Stimulated activated CD4-positive, alpha-beta T cell treated with anti-CD3 and anti-CD28 coated beads, Interleukin-4, amount 100 ng/mL, for 1 hour (primary cell): ENCODE data around the gene OR10V1.

Experiments used
- DNase-seq: peaks from one replicate; pipeline ENCODE4 v3.0.0-alpha.2; 2020

The OR10V1 gene, protein sequence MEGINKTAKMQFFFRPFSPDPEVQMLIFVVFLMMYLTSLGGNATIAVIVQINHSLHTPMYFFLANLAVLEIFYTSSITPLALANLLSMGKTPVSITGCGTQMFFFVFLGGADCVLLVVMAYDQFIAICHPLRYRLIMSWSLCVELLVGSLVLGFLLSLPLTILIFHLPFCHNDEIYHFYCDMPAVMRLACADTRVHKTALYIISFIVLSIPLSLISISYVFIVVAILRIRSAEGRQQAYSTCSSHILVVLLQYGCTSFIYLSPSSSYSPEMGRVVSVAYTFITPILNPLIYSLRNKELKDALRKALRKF

DNA sequence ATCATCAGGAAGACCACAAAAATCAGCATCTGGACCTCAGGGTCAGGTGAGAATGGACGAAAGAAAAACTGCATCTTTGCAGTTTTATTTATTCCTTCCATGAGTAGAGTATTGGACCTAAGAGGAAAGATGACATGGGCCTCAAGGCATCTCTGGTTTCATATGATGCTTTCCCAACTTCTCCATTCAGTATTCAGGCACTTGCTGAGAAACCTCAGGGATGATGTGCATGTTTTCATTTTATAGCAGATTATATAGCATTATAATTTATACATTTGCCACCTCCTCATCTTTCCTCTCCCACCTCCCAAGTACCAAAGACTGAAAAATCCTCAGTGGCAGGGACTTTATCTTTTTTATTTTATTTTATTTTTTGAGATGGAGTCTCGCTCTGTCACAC, at the start of gene OR10V1:
TSS of gene OR10V1 (minus strand) at position 101 of the 400 bp plus-strand sequence. CDS start at position 101, 0 bp downstream.
- no peak for DNase-seq

DNA sequence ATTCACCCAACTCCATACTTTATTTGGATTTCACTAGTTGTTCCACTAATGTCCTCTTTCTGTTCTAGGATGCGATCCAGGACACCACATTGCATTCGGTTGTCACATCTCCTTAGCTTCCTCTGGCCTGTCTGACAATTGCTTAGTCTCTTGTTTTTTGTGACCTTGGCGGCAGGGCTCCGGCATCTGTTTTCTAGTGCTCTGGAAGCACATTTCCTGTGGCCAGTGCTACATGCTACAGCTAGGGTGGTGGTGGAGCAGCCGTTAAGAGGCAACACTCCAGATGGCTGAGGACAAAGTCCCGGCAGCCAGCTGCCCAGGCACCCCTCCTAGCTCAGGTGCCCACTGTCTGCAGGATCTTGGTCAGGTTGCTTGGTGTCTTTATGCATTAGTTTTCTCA, 48.3 kb upstream of the OR10V1 start:
- DNase-seq = no peak

DNA sequence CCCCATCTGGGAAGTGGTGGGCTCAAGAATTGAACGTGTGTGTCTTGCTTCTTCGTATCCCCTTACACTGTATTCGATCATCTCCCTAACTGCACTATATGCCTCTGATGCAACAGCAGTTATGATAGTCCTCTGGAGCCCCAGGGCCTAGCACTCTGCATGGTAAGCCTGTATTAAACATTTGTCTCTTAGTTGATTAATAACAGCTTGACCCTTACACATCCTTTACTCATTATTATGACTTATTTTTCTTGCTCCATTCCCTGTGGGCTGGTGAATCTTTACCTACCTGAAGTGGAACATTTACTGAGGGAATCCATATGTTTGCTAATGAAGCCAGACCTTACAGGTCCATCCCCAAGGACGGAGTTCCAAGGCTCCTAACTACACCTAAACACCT, 47.1 kb upstream of the OR10V1 start:
- DNase-seq = no peak

DNA sequence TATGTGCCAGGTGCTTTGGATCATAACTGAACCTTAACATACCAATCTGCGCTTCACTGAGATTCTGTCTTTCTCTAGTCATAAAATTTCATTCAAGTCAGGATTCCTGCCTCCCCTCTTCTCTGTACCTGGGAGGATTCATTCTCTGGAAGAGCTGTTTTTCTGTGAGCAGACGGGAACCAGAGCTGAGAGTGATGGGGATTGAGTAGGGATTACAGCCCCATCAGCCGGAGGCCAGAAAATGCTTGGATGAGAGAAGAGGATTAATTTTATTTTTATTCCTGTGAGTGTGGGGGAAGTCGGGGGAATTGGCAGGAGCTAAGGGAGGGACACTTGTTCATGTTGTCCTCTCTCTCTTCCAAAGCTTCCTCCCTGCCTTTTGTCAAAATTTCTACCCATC, 46.3 kb upstream of the OR10V1 start:
- no peak for DNase-seq

DNA sequence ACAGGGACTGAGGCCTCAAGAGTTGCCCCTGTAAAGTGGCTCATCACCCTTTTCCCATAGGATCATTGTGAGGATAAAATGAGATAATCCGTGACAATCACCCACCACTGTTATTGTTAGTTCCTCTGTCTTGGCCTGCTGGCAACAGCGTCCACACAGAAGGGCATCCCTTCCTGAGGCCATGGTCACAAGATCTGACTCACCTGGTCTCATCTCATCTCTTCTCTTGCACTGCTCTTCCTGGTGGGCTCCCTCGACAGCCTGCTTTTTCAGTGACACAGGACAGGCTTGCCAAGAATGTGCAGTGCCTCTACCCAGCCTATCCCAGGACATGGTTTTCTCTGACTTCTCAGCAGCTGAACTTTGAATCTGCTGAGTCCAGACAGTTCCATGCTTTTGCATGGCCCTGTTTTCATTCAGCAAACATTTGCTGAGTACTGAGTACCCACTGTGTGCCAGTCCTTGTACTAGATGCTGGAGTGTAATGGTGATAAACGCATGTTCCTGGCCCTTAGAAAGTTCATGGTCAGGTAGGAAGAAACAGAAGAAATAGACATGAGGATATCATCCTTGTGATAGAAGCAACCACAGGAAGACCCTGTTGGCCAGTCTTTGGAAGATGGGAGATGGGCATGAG, 44.9 kb upstream of the OR10V1 start:
- DNase-seq = no peak

DNA sequence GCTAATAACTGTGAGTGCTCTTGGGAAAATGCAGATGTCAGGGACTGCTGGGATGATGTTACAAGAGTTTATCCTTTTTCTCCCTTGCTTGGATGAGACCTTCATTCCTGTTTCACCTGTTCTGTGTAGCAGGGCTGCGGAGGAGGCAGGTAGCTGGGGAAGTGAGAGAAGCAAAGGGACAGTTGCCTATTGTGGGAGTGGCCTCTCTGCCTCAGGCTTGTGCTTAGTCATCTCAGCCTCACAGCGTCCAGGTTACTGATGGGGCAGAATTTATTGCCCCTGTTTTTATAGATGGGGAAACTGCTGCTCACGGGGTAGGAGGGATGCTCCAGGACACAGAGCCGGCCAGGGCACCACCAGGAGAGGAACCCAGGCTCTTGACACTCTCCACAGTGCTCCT, 43.2 kb upstream of the OR10V1 start:
- no peak for DNase-seq

DNA sequence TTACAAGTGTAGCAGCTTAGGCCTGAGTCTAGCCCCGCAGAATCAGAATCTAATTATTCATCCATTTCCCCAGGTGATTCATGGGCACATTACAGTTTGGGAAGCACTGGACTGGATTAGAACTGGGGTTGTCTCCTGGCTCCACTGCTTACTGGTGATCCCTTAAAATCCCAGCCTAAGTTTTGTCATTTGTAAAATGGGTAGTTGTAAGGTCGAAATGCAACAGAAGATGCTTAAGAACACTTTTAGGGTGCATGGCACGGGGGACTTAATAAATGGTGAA, 42.9 kb upstream of the OR10V1 start:
- DNase-seq = no peak

DNA sequence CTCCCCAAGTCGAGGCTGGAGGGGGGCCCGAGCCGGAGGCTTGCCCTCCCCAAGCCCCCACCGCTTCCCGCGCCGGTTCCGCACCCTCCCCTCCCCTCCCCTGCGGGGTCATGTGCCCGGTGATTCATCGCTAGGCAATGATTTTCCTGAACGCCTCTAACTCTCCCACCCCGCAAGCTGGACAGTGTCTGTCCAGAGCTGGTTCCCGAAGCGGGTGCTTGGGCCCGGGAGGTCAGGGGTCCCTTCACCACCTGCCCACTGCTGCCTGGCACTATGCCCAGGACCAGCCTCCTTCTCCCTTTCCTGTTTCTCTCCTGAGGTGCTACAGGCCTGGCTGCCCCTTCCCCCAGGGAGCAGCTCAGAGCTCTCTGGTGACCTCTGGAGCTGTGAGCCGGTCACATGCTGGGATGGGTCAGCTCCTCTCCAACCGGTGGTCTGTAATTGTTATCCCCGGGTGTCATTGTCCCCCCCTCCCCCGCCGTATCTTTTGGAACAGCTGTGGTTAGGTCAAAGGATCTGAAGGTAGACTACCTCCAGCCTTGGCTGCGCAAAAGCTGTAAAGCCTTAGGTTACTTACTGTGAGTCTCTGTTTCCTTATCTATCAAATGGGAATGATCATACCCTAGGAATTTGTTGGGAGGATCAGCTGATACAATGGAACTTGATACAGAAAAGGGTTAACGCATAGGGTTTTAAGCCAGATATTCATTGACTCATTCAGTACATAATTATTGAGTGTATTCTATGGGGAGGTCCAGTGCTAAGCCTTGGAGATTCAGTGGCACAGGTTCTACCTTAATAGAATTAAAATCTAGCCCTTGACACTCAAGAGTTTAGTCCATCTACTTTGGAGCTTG, 42.3 kb upstream of the OR10V1 start:
- DNase-seq = peak; percentile 42

DNA sequence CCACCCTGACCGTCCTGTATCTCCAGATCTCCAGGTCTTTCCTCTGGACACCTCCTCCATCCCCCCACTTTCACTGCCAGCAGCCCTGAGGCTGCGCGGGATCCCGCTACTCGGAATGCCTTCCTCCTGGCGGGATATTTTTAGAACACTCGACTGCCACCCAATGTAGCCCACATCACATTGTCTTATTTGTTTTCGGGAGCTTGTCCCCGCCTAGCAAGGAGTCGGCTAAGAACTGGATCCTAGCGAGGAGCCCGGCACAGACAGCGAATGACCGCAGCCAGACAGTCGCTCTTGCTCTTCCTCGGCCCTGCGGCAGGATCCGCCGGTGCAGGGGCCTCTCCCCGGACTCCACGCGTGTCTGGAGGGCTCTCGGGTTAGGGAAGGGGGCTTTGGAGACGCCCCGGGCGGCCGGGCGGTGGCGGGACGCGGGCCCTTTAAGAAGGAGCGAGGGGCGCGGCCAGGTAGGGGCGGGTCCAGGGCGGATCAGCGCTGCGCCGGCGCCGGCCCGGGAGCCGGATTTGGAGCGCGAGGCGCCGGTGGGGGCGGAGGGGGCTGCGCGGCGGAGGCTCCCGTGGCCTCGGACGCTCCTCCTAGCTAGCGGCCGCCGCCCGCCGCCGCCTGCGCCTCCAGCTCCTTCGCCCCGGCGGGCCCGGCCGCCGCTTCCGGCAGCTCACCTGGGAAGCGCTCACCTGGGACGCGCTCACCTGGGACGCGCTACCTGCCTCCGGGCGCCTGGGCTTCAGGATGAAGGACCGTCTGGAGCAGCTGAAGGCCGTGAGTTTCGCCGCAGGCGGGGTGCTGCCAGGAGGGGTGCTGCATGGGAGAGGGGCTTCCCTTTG, 41.4 kb upstream of the OR10V1 start, which contains the start of gene STX3:
TSS of gene STX3 (plus strand) at position 518 of the 842 bp plus-strand sequence. CDS start at position 748, 230 bp downstream.
- DNase-seq = peak; percentile 76

DNA sequence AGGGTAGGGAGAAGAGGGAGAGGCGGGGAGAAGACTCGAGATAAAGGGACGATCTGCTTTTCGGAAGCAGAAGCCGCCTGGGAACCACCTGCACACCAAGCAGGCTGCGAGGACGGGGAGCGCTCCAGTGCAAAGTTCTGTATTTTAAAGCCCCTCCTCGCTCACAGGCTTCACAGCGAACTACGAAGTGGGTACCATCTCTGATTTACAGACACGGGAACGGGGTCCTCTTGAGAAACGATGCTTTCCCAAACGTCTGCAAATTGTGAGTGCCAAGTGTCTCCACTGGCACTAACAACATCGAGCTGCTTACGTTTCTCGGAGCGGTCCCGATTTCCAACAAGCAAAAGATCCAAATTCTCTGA, 40.8 kb upstream of the OR10V1 start:
- DNase-seq = peak; percentile 29

DNA sequence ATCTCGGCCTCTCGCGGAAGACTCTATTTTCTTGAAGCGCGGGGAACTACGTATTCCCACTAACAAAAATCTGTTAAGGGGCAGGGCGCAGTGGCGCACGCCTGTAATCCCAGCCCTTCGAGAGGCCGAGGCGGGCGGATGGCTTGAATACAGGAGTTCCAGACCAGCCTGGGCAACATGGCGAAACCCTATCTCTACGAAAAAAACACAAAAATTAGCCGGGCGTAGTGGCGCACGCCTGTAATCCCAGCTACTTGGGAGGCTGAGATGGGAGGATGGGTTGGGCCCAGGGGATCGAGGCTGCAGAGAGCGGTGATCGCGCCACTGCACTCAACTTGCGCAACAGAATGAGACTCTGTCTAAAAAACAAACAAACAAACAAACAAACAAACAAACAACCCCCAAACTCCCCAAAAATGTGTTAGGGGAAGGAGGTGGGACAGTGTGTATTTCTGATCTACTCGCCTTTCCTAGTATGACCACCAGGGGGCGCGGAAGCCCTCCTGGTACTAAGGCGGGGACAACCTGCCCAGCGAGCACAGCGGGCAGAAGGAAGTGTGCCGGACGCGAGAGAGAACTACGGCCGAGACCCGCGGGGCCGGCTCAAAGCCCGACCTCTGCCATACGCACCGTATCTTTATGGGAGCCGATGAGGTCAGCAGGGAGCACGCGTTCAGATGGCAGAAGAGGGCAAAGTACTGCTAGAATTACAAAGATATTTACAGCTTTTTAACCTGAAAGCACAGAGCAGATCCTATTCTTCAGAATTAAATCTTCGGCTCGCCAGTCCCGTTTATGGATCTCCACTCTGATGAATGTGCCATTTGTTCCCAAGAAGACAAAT, 40.2 kb upstream of the OR10V1 start:
- peak; percentile 80 for DNase-seq

DNA sequence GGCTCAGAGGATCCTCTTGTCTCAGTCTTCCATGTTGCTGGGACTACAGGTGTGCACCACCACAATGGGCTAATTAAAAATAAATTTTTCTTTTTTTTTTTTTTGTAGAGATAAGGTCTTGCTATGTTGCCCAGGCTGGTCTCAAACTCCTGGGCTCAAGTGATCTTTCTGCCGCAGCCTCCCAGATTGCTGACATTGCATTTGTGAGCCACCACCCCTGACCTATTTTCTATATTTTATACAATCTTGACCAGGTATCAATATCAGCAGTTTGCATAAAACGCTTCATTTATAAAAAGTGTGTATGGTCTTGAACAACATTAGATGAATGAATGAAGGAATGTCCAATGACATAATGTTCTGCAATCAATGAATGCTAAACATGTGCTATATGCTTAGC, 32.5 kb upstream of the OR10V1 start:
- no peak for DNase-seq

DNA sequence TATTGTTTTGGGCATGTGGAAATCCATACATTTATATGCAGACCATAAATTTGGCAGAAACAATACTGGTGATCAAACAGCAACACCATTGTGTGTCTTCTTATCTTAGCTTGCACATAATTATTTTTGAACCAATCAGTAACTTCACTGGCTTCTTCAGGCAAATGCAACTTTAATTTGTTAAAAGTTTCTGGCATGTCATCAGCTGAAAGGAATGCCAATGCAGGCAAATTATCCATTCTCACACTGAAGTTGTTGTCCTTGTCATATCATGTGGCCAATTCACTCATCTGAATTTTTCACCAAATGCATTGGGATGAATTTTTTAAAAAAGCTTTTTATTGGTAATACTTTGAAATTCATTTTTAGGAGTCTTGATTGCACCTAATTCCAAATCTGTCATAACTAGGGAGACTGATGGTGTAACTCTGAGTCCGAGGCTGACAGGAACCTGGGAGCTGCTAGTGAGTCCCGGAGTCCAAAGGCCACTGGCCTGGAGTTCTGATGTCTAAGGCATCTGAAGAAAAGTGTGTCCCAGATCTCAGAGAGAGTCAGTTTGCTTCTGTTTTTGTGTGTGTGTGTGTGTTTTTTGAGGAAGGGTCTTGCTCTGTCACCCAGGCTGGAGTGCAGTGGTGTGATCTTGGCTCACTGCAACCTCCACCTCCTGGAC, 17.4 kb upstream of the OR10V1 start:
- no peak for DNase-seq

DNA sequence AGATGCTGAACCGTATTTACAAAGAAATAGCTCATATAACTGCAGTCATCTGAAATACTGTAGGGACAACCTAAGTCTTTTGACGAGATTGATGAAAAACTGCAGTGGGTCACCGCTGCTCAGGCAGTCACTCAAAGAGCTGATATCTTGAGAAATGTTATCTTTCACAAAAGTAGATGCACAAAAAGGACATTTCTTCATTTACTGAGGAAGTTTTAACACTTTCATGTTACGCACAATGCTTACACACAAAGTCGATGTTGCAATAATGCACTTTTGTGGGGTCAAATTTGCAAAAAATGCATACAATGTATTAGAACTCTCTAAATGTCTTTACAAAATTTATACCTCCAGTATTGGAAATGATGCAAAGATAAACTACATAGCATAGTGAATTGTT, 16.2 kb upstream of the OR10V1 start:
- DNase-seq = no peak

DNA sequence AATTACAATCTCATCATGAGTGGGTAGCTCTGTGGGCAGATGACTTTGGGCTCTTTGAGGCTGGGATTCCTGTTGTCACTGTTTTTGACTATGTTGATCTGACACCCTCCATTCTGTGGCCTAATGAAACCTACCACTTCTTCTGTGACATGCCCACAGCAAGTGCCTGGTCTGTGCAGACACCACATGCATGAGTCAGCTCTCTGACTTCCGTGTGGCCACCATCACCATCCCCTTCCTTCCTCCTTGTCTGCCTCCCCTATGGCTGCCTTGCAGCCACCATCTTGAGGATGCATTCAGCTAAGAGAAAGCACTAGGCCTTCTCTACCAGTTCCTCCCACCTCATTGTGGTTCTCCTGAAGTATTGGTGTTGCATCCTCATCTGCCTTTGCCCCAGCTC, 15.3 kb upstream of the OR10V1 start:
- DNase-seq = no peak

DNA sequence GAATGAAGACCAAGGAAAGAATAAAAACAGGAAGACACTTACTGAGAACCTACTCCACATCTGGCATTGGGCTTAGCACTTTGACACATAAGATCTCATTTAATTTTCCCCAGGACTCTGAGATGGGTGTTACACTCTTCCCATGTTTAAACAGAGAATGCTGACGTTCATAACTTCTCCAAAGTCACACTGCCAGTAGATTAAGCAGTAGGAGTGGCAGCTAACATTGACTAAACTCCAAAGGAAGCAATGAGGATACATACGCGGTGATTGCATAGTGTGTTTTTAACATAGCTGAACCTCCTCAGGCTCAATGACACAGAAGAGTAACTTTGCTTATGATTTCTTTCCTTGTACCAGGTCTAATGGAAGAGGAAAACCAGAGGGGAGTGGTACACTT, 14.5 kb upstream of the OR10V1 start:
- no peak for DNase-seq

DNA sequence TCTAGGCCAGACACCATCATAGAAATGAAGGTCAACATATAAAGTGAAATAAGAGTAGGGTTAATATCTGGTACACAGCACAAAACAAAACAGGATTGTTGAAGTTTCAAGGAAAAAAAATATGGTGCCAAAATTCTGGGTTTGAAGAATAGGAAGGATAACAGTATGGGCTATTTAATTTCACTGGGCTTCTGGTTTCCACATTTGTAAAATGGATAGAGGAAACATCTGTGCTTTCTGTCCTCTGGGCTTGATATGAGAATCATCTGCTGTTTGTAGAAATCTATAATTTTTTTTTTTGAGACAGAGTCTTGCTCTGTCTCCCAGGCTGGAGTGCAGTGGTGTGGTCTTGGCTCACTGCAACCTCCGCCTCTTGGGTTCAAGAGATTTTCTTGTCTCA, 13.8 kb upstream of the OR10V1 start:
- DNase-seq = no peak

DNA sequence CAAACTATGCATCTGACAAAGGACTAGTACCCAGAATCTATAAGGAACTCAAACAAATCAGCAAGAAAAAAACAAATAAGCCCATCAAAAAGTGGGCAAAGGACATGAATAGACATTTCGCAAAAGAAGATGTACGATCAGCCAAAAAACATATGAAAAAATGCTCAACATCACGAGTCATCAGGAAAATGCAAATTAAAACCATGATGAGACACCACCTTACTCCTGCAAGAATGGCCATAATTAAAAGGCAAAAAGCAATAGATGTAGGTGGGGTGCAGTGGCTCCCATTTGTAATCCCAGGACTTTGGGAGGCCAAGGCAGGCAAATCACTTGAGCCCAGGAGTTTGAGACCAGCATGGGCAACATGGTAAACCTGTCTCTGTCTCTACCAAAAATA, 10.4 kb upstream of the OR10V1 start:
- no peak for DNase-seq

DNA sequence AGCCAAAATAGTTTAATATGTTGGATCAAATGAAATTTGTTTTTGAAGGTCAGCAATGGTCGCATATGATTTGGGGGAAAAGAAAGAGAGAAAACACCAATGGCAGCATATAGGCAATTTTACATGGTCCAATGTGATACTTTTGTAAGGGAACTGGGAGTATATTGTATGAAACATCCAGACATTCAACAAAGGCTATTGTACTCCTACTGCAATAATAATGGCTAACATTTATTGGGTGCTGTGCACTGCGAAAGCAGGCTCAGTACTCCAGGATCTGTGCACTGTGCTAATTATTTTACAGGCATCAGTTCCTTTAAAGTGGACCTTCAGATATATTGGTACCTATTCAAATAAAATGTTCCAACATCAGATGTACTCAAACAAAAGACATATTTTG, 5.9 kb upstream of the OR10V1 start:
- DNase-seq = no peak

DNA sequence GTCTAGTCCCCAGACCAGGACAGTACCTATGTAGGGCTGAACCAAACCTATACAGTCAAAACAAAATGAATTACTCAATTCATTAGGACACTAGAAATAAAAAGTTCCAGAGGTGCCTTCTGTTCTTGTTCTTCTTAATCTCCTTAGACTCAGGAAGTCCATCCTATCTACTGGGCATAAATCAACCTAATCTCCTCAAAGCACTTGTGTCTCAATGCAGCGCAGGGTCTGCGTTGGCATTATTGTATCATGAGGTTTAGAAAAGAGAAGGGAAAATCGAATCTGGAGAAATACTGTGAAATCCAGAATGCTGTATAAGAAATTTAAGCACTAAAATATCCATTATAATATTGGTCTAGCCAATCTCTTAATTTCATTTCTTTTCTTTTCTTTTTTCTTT, 2.4 kb upstream of the OR10V1 start:
- no peak for DNase-seq

DNA sequence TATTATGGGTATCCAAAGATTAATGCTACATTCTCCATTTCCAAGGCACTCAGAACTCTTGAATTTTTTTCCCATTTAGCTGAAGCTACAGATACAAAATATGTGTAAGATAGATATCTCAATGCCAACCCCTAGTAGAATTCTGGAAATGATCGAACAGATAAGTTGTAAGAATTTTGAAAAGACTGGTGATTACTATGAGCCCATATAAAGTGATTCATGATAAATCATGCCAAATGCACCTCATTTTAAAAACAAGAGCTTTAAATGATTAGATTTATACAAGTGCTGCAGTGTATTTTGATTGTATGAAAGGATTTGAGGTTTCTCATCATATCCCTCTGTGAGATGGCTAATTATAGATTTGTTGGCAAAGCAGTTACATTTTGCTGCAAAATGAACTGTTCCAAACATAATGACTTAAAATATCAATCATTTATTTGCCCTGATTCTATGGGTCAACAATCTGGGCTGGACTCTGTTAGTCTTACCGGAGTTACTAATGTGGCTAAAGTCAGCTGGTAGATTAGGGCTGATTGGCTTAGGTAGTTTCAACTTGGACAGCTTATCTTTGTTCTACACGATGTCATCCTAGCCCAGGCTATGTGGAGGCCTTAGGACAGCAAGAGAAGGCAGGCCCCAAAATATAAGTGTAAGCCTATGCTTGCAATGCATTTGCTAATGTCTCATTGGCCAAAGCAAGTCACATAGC, 3.4 kb downstream of the OR10V1 start:
- DNase-seq = no peak
